Cerebellar nuclear complex (tissue), 1 donor: ENCODE data around the gene ZNF558.
"Not testable (repeated sequence)": the region's sequence is repeated elsewhere in the genome, so short reads cannot be mapped to it uniquely, and the experiment has no call there.

Experiments used
- DNase-seq, 2 experiments: peaks; one replicate each; lab custom pipeline; 2025; lab: John Stamatoyannopoulos, UW

ZNF558 gene

DNA sequence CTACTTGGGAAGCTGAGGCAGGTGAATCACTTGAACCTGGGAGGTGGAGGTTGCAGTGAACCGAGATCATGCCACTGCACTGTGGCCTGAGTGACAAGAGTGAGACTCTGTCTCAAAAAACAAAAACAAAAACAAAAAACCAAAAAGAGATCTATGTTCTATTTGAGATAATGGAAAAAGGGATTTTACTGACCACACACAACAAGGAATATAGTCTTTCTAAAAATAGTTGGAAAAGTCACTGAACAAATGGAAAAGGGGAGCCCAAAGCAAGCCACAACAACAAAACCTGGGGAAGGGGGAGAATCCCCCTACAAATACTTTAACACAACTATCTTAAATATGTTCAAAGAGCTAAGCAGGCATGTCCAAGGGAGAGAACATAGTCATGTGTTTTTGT is 37.3 kb downstream of the ZNF558 start:
- DNase-seq = no peak

- DNase-seq = not testable (repeated sequence)
These were observed 58.5 kb downstream of the ZNF558 start for GRCh38 chr19:8773587-8773986.

- DNase-seq = not testable (repeated sequence)
These were observed 62.8 kb downstream of the ZNF558 start for GRCh38 chr19:8769265-8769664.

- DNase-seq = not testable (repeated sequence)
These were observed 64.8 kb downstream of the ZNF558 start for GRCh38 chr19:8767257-8767656.
